ENCODE results near the gene ILK.

DNA sequence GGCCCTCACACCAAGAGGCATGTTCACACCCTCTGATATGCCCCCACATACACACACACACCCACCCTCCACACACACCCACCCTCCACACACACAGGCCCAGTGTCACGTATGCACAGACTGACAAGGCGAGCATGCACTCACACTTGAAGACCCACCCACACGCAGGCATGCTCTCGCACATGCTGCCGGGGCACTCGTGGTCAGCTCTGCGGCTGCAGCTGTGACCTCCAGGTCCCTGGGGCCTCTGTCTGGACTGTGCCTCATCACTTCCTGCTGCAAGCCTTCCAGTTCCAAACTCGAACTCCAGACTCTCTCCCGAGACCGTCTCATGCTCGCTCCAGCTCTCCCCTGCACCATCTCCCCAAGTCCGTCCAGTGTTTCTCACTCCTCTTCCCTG, 42.5 kb downstream of the ILK start:
- TF ChIP-seq, protein P1, sequence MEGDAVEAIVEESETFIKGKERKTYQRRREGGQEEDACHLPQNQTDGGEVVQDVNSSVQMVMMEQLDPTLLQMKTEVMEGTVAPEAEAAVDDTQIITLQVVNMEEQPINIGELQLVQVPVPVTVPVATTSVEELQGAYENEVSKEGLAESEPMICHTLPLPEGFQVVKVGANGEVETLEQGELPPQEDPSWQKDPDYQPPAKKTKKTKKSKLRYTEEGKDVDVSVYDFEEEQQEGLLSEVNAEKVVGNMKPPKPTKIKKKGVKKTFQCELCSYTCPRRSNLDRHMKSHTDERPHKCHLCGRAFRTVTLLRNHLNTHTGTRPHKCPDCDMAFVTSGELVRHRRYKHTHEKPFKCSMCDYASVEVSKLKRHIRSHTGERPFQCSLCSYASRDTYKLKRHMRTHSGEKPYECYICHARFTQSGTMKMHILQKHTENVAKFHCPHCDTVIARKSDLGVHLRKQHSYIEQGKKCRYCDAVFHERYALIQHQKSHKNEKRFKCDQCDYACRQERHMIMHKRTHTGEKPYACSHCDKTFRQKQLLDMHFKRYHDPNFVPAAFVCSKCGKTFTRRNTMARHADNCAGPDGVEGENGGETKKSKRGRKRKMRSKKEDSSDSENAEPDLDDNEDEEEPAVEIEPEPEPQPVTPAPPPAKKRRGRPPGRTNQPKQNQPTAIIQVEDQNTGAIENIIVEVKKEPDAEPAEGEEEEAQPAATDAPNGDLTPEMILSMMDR (IDR thresholded peaks at IDR 0.05; ENCODE audit: low read depth, low read length), result no peak
- TF ChIP-seq EZH2phosphoT487 (IDR thresholded peaks at IDR 0.05; ENCODE audit: low read depth), result no peak
